HepG2 (cell line): ENCODE results near the gene C10orf90. TPM values are rescaled to one million over a fixed set of nuclear protein-coding genes. Genes with fewer than 3 reads are reported as not detected.

Source experiments
- ATAC-seq: fragments of 200-7000 bp; cut with Tn5 transposase; 3 replicates; pipeline ENCODE4 v1.9.1; 2020; ENCODE audit warnings: mild to moderate bottlenecking, moderate library complexity
- BruUV-seq: library from RNA; stranded (reverse); fragments of 400-500 nt; replicated peaks from 2 replicates; lab custom pipeline; 2021; lab: Mats Ljungman, UMichigan
- CTCF ChIA-PET: fragments of 300-600 bp; formaldehyde crosslinking; extraction: SDS; loops from one replicate; lab custom pipeline; 2021; ENCODE audit warnings: low total read pairs, inconsistent platforms, low intra/inter-chr PET ratio; lab: Yijun Ruan, JAX
- POLR2A ChIA-PET: fragments of 350-600 bp; sonication (Branson Sonifier 250); formaldehyde crosslinking; loops from one replicate; lab custom pipeline; 2020; ENCODE audit warnings: antibody characterized with exemption, inconsistent platforms; lab: Yijun Ruan, JAX
- DNase-seq: peaks from one replicate; pipeline ENCODE4 v3.0.0-alpha.2; 2015; ENCODE audit warnings: low spot score
- FAIRE-seq: peaks from 3 replicates; lab custom pipeline; 2011; peaks lifted over from hg19 to GRCh38; lab: Jason Lieb, UNC
- H2AFZ ChIP-seq: one replicate; pipeline ENCODE4 v1.6.1; 2011; ENCODE audit warnings: low read length, inconsistent platforms
- H3K27ac ChIP-seq: fragments of 300-600 bp; 3 replicates; pipeline ENCODE4 v1.8.0; 2011; ENCODE audit warnings: mixed run types, mild to moderate bottlenecking, mixed read lengths, low read length, inconsistent platforms; ENCODE audit not compliant: insufficient read depth; ENCODE audit errors: extremely low read length
- H3K27me3 ChIP-seq, 2 experiments: fragments of 200-600 bp in 1 of 2; 2 replicates in 1 of 2; 3 replicates in 1 of 2; pipeline versions ENCODE4 v1.6.0 to v1.8.0; 2011; ENCODE audit warnings: low read length in 2 of 2, mild to moderate bottlenecking in 2 of 2, moderate library complexity in 2 of 2, inconsistent platforms in 1 of 2; ENCODE audit not compliant: insufficient read depth in 2 of 2, control insufficient read depth in 1 of 2
- H3K36me3 ChIP-seq, 2 experiments: fragments of 200-600 bp in 1 of 2; replicated peaks in 1 of 2; 2 replicates in 1 of 2; 3 replicates in 1 of 2; pipeline versions ENCODE4 v1.5.1 to v1.8.0; 2011; ENCODE audit warnings: low read length in 2 of 2, inconsistent platforms in 1 of 2; ENCODE audit not compliant: insufficient read depth in 2 of 2, control insufficient read depth in 1 of 2
- H3K4me1 ChIP-seq: 2 replicates; pipeline ENCODE4 v1.5.1; 2012; ENCODE audit warnings: low read length, inconsistent platforms; ENCODE audit not compliant: insufficient read depth
- H3K4me2 ChIP-seq: 2 replicates; pipeline ENCODE4 v1.6.0; 2011; ENCODE audit warnings: low read depth, low read length, inconsistent platforms
- H3K4me3 ChIP-seq, 3 experiments: fragments of 200-600 bp in 1 of 3; sonication (generic), shearing (Covaris generic) in 1 of 3; replicated peaks in 1 of 3; 2 replicates each; pipeline ENCODE4 v1.5.1; 2011 to 2016; ENCODE audit warnings: low read length in 3 of 3, inconsistent platforms in 2 of 3, low read depth in 2 of 3, mild to moderate bottlenecking in 2 of 3, control low read depth in 1 of 3, mixed read lengths in 1 of 3; ENCODE audit not compliant: insufficient read depth in 1 of 3
- H3K79me2 ChIP-seq: one replicate; pipeline ENCODE4 v1.6.1; 2011; ENCODE audit warnings: low read length, inconsistent platforms; ENCODE audit not compliant: insufficient read depth
- H3K9ac ChIP-seq: 2 replicates; pipeline ENCODE4 v1.6.0; 2011; ENCODE audit warnings: mild to moderate bottlenecking, low read depth, low read length, inconsistent platforms; ENCODE audit not compliant: insufficient read depth
- H3K9me3 ChIP-seq: 2 replicates; pipeline ENCODE4 v1.5.1; 2012; ENCODE audit warnings: mild to moderate bottlenecking, low read length
- H4K20me1 ChIP-seq: 2 replicates; pipeline ENCODE4 v1.6.0; 2011; ENCODE audit warnings: inconsistent platforms, mild to moderate bottlenecking, low read length, moderate library complexity; ENCODE audit not compliant: insufficient read depth
- ATF7-NPFF ChIP-seq: sonication (generic); formaldehyde crosslinking; IDR thresholded peaks from 2 replicates; pipeline ENCODE4 v1.8.1; 2023; ENCODE audit warnings: mild to moderate bottlenecking, low read depth, missing genetic modification reagents, moderate library complexity
- CC2D1A ChIP-seq: sonication (generic); formaldehyde crosslinking; IDR thresholded peaks from 2 replicates; pipeline ENCODE4 v1.8.1; 2023; ENCODE audit warnings: mild to moderate bottlenecking, missing genetic modification reagents
- ELF1 ChIP-seq: sonication (generic); formaldehyde crosslinking; IDR thresholded peaks from 2 replicates; pipeline ENCODE4 v1.4.0; 2020; ENCODE audit warnings: missing genetic modification reagents
- RARA ChIP-seq: IDR thresholded peaks from 2 replicates; pipeline ENCODE4 v1.6.1; 2016; ENCODE audit warnings: missing genetic modification reagents, missing compliant biosample characterization
- RBM22 ChIP-seq: fragments of 200-400 bp; formaldehyde crosslinking; optimal IDR thresholded peaks from 2 replicates; pipeline ENCODE3; 2017; ENCODE audit warnings: mild to moderate bottlenecking, low read length, moderate library complexity
- SETDB1 ChIP-seq: sonication (generic); formaldehyde crosslinking; IDR thresholded peaks from 2 replicates; pipeline ENCODE4 v1.5.1; 2020; ENCODE audit warnings: missing genetic modification reagents, mild to moderate bottlenecking, borderline replicate concordance
- ZBTB3 ChIP-seq: sonication (generic); formaldehyde crosslinking; IDR thresholded peaks from 2 replicates; pipeline ENCODE4 v1.4.0; 2020; ENCODE audit warnings: low read depth, mild to moderate bottlenecking, moderate library complexity, missing genetic modification reagents, borderline replicate concordance
- ZNF530 ChIP-seq: sonication (generic); formaldehyde crosslinking; IDR thresholded peaks from 2 replicates; pipeline ENCODE4 v1.5.0; 2020; ENCODE audit warnings: low read depth, mild to moderate bottlenecking, missing genetic modification reagents
- ZNF557 ChIP-seq: sonication (generic); formaldehyde crosslinking; IDR thresholded peaks from 2 replicates; pipeline ENCODE4 v1.4.0; 2020; ENCODE audit warnings: missing genetic modification reagents
- ZNF574 ChIP-seq: sonication (generic); formaldehyde crosslinking; IDR thresholded peaks from 2 replicates; pipeline ENCODE4 v1.4.0; 2020; ENCODE audit warnings: missing genetic modification reagents
- ZNF615 ChIP-seq: sonication (generic); formaldehyde crosslinking; IDR thresholded peaks from 2 replicates; pipeline ENCODE4 v1.5.0; 2020; ENCODE audit warnings: mild to moderate bottlenecking, missing genetic modification reagents, borderline replicate concordance
- ZNF772 ChIP-seq: sonication (generic); formaldehyde crosslinking; IDR thresholded peaks from 2 replicates; pipeline ENCODE4 v1.5.0; 2020; ENCODE audit warnings: mild to moderate bottlenecking, missing genetic modification reagents
- ZNF780A ChIP-seq: sonication (generic); formaldehyde crosslinking; IDR thresholded peaks from 2 replicates; pipeline ENCODE4 v1.8.0; 2022; ENCODE audit warnings: mild to moderate bottlenecking, missing genetic modification reagents, moderate library complexity
- ZNF839 ChIP-seq: sonication (generic); formaldehyde crosslinking; IDR thresholded peaks from 2 replicates; pipeline ENCODE4 v1.4.0; 2020; ENCODE audit warnings: missing genetic modification reagents, mild to moderate bottlenecking, borderline replicate concordance
- ZNF883 ChIP-seq: sonication (generic); formaldehyde crosslinking; IDR thresholded peaks from 2 replicates; pipeline ENCODE4 v1.5.1; 2020; ENCODE audit warnings: mild to moderate bottlenecking, missing genetic modification reagents; ENCODE audit errors: not compliant biosample characterization
- ZSCAN25 ChIP-seq: sonication (generic); formaldehyde crosslinking; IDR thresholded peaks from 2 replicates; pipeline ENCODE4 v1.8.0; 2022; ENCODE audit warnings: mild to moderate bottlenecking, missing genetic modification reagents
- WGBS: methylation state at CpG from one replicate; pipeline ENCODE4 v1.1.6; 2017; ENCODE audit warnings: low lambda C conversion rate; 5-methylcytosine and 5-hydroxymethylcytosine counted together
- in situ Hi-C: cut with HindIII; loops from 2 replicates; pipeline ENCODE4 v1.10.0; 2017; ENCODE audit warnings: low pct_unique_long_range_greater_than_20kb; ENCODE audit not compliant: extremely low pct_ligation_motif_present
- intact Hi-C: fragments of 100-400 bp; cut with micrococcal nuclease; formaldehyde crosslinking; loops from one replicate; pipeline ENCODE4 v1.10.0; 2022; ENCODE audit not compliant: unreplicated experiment
- polyA plus RNA-seq, 8 experiments: library from polyadenylated mRNA; depleted of rRNA in 3 of 8; stranded (reverse) in 7 of 8; unstranded in 1 of 8; fragments of >200 nt; fragmentation: Illumina TruSeq in 4 of 8; extraction: Trizol in 4 of 8; gene quantifications; 2 replicates each; pipeline versions ENCODE4 v1.2.1 to v1.2.3, GENCODE V29; 2011 to 2016; ENCODE audit warnings: low read depth in 4 of 8, missing spikeins in 1 of 8, mixed read lengths in 1 of 8; ENCODE audit not compliant: insufficient read depth in 1 of 8
- total RNA-seq, 5 experiments: library from RNA; depleted of rRNA; stranded (reverse); fragments of >200 nt; fragmentation: Illumina TruSeq; extraction: Trizol; gene quantifications; 2 replicates each; pipeline ENCODE4 v1.2.3, GENCODE V29; 2016; ENCODE audit warnings: low read depth in 1 of 5

The C10orf90 gene
- total and polyA plus RNA-seq, 2 of the 13 experiments (the other 11 are each of a cell fraction or from before 2014, with no cell fraction given), result not detected

- FAIRE-seq (no peak), ATAC-seq (no peak), DNase-seq (no peak)
- CTCF ChIA-PET, result no interaction called here
- Histone ChIP-seq H3K9me3 (no peaks in the 10 kb centered on the region), H3K4me2 (no peak overlapping the region), H3K27ac (no peak overlapping the region), H3K4me3 (no peak overlapping the region), H4K20me1 (no peaks in the 10 kb centered on the region), H2AFZ (no peak overlapping the region), H3K9ac (no peak overlapping the region), H3K79me2 (no peaks in the 10 kb centered on the region), H3K4me1 (no peaks in the 10 kb centered on the region), H3K27me3 (no peaks in the 10 kb centered on the region), H3K36me3 (no peaks in the 10 kb centered on the region)
- POLR2A ChIA-PET, result no interaction called here
- in situ Hi-C loops, result no loop called here
- intact Hi-C loops, result no loop called here
- 0% methylated on average over 1 of the region's 1 CpG for WGBS
- TF ChIP-seq ZNF780A (CRISPR knock-in tag) (no peak), ZNF557 (no peak), ZNF615 (CRISPR knock-in tag) (no peak), RARA (CRISPR knock-in tag) (no peak), ZNF839 (CRISPR knock-in tag) (no peak), ZNF772 (no peak), CC2D1A (CRISPR knock-in tag) (no peak), ZBTB3 (CRISPR knock-in tag) (no peak)
- BruUV-seq, result no TSS peak
These were observed 204.7 kb downstream of the C10orf90 start for GRCh38 chr10:126465771-126466170.

- no peak overlapping the region for H3K9ac ChIP-seq
- DNase-seq, result no peak
- H3K27me3 ChIP-seq, result no peaks in the 10 kb centered on the region; a peak in 1 of 5 replicates
- no peak overlapping the region for H3K27ac ChIP-seq
- H3K79me2 ChIP-seq, result no peaks in the 10 kb centered on the region
- no peaks in the 10 kb centered on the region for H4K20me1 ChIP-seq
- in situ Hi-C loops, result no loop called here
- WGBS, result 35% methylated on average over 11 of the region's 11 CpGs
- POLR2A ChIA-PET, result no interaction called here
- no peak for FAIRE-seq
- intact Hi-C loops, result no loop called here
- H3K36me3 ChIP-seq, result no peaks in the 10 kb centered on the region
- no TSS peak for BruUV-seq
- H3K4me2 ChIP-seq, result no peak overlapping the region
- no peaks in the 10 kb centered on the region for H3K4me1 ChIP-seq
- no peak for ATAC-seq
- CTCF ChIA-PET, result no interaction called here
- no peak overlapping the region for H3K4me3 ChIP-seq
- H2AFZ ChIP-seq, result no peak overlapping the region
- no peaks in the 10 kb centered on the region for H3K9me3 ChIP-seq
- TF ChIP-seq ELF1 (no peak), ATF7-NPFF (CRISPR knock-in tag) (no peak), ZNF530 (CRISPR knock-in tag) (no peak), ZSCAN25 (no peak), RBM22 (no peak), ZNF883 (CRISPR knock-in tag) (no peak), ZNF574 (no peak), SETDB1 (CRISPR knock-in tag) (no peak)
These were observed 207.2 kb downstream of the C10orf90 start for GRCh38 chr10:126463286-126463685.
